Pancreas (tissue), 10 donors: Measurements from ENCODE around the gene SPTSSA. TPM values are rescaled to one million over a fixed set of nuclear protein-coding genes. Genes with fewer than 3 reads are reported as not detected.
A peak's percentile ranks its signal among the peaks of the same experiment; 100 is the strongest.

Experiments used
- ATAC-seq, 4 donors: fragments of 200-7000 bp; cut with Tn5 transposase; one replicate each; pipeline versions ENCODE4 v1.8.0 to v1.9.1; 2020; ENCODE audit warnings: mild to moderate bottlenecking in 4 of 4, moderate library complexity in 4 of 4
- DNase-seq, 6 donors: peaks; one replicate each; pipeline ENCODE4 v3.0.0-alpha.2; 2020
- FAIRE-seq: peaks from 2 replicates; lab custom pipeline; 2012; peaks lifted over from hg19 to GRCh38; lab: Jason Lieb, UNC
- H3K27ac ChIP-seq, 4 donors: fragments of 200-600 bp; sonication (generic); 1 replicate in 3 of 4; 2 replicates in 1 of 4; pipeline versions ENCODE4 v1.5.0 to v1.8.0; 2020
- H3K27me3 ChIP-seq, 4 donors: fragments of 200-600 bp; one replicate each; pipeline ENCODE4 v1.8.0; 2021
- H3K36me3 ChIP-seq, 3 donors: fragments of 200-600 bp; sonication (generic) in 1 of 3; one replicate each; pipeline versions ENCODE4 v1.5.0 to v1.8.0; 2020 to 2021
- H3K4me1 ChIP-seq, 3 donors: fragments of 200-600 bp; one replicate each; pipeline ENCODE4 v1.8.0; 2021
- H3K4me3 ChIP-seq, 4 donors: fragments of 200-600 bp; sonication (generic) in 2 of 4; one replicate each; pipeline versions ENCODE4 v1.5.0 to v1.8.0; 2020 to 2021
- H3K9me3 ChIP-seq, 4 donors: fragments of 200-600 bp; one replicate each; pipeline ENCODE4 v1.8.0; 2021
- CTCF ChIP-seq, 4 donors: fragments of 200-600 bp; sonication (generic) in 3 of 4; IDR thresholded peaks; one replicate each; pipeline versions ENCODE4 v1.5.0 to v1.8.0; 2021; ENCODE audit warnings: antibody characterized with exemption in 4 of 4
- WGBS, 2 donors: extraction: QIAGEN DNeasy Blood & Tissue Kit; methylation state at CpG; one replicate each; pipeline ENCODE4 v1.1.7; 2013; 5-methylcytosine and 5-hydroxymethylcytosine counted together
- intact Hi-C, 3 donors: fragments of 100-400 bp; cut with DNase I; formaldehyde crosslinking; loops; one replicate each; pipeline versions ENCODE4 v1.11.1 to v1.14.2; 2022
- polyA plus RNA-seq, 2 donors: library from polyadenylated mRNA; stranded (reverse); fragments of 200-250 nt; gene quantifications; one replicate each; pipeline ENCODE4 v1.2.3, GENCODE V29; 2013
- total RNA-seq, 6 donors: library from RNA; stranded (reverse); fragmentation: NEBNext Ultra II Directional in 4 of 6; extraction: Animal tissue kit (Norgen Biotek cat#: 25700) in 4 of 6; gene quantifications; one replicate each; pipeline versions ENCODE4 v1.2.1 to v1.2.4, GENCODE V29; 2021 to 2023
- donor health status: healthy with polysubstance abuse.
- donor health status: DM: no; HTN: no; CAD: no; lungs with moderate emphysema.
- donor health status: DM: no; HTN: no; CAD: no.
- donor health status: control.
- donor health status: control.
- donor health status: Bipolar disorder and iron deficiency.
- donor health status: DM: yes; HTN: yes; CAD: no.
- donor health status: DM: no; HTN: no; CAD: no.
- donor health status: DM: no; HTN: no; CAD: no.
- donor health status: DM: yes; HTN: yes; CAD: no.

The SPTSSA gene
- total and polyA plus RNA-seq, 8 donors = 3.4 to 16.3 (median 8.7) TPM

- DNase-seq = no peak
- Histone ChIP-seq H3K4me3 (no peak overlapping the region), H3K9me3 (no peaks in the 10 kb centered on the region), H3K4me1 (no peaks in the 10 kb centered on the region), H3K27me3 (no peaks in the 10 kb centered on the region), H3K27ac (no peak overlapping the region), H3K36me3 (peaks cover 0 to 2% (median 0%) of the 10 kb centered on the region in 3 donors)
- ATAC-seq = peak in 3 of 4 donors; percentile 24 to 74 (median 68)
- FAIRE-seq = no peak
- TF ChIP-seq CTCF (IDR thresholded peaks at IDR 0.05) = no peak
- intact Hi-C loops = no loop called here
Observed at GRCh38 chr14:34450542-34450915, 11.5 kb downstream of the SPTSSA start.

GRCh38 chr14:34449819-34450541, 12.1 kb downstream of the SPTSSA start:
- FAIRE-seq = no peak
- TF ChIP-seq CTCF (IDR thresholded peaks at IDR 0.05) = no peak
- intact Hi-C loops = no loop called here

GRCh38 chr14:34439090-34439489, 22.9 kb downstream of the SPTSSA start:
- FAIRE-seq = no peak

More at GRCh38 chr14:34449819-34450541, 12.1 kb downstream of the SPTSSA start:
- DNase-seq (no peak), ATAC-seq (no peak)
- no peak overlapping the region for H3K4me3 ChIP-seq
- 69 to 74% methylated on average over 6 of the region's 6 CpGs for WGBS, 2 donors
- H3K27ac ChIP-seq = no peak overlapping the region
- H3K9me3 ChIP-seq = no peaks in the 10 kb centered on the region
- H3K36me3 ChIP-seq = no peaks in the 10 kb centered on the region
- no peaks in the 10 kb centered on the region for H3K4me1 ChIP-seq
- H3K27me3 ChIP-seq = no peaks in the 10 kb centered on the region

GRCh38 chr14:34438438-34438837, 23.6 kb downstream of the SPTSSA start:
- H3K4me1 ChIP-seq = peaks cover 0 to 10% (median 5%) of the 10 kb centered on the region in 3 donors
- WGBS, 2 donors = 96 to 97% methylated on average over 4 of the region's 4 CpGs
- no peaks in the 10 kb centered on the region for H3K36me3 ChIP-seq
- H3K4me3 ChIP-seq = no peak overlapping the region
- FAIRE-seq (no peak), ATAC-seq (no peak), DNase-seq (no peak)
- intact Hi-C loops = no loop called here
- no peak for TF ChIP-seq CTCF (IDR thresholded peaks at IDR 0.05)
- H3K9me3 ChIP-seq = no peaks in the 10 kb centered on the region
- H3K27me3 ChIP-seq = no peaks in the 10 kb centered on the region
- no peak overlapping the region for H3K27ac ChIP-seq

More at GRCh38 chr14:34439090-34439489, 22.9 kb downstream of the SPTSSA start:
- ATAC-seq (no peak), DNase-seq (no peak)
- WGBS, 2 donors = 93 to 96% methylated on average over 4 of the region's 4 CpGs
- Histone ChIP-seq H3K36me3 (no peaks in the 10 kb centered on the region), H3K9me3 (no peaks in the 10 kb centered on the region), H3K4me1 (peaks cover 0 to 10% (median 5%) of the 10 kb centered on the region in 3 donors), H3K27ac (no peak overlapping the region), H3K27me3 (no peaks in the 10 kb centered on the region), H3K4me3 (no peak overlapping the region)
- intact Hi-C loops = no loop called here
- no peak for TF ChIP-seq CTCF (IDR thresholded peaks at IDR 0.05)

- H3K4me3 ChIP-seq = no peak overlapping the region
- FAIRE-seq (no peak), ATAC-seq (no peak), DNase-seq (no peak)
- TF ChIP-seq CTCF (IDR thresholded peaks at IDR 0.05) = no peak
- peaks cover 0 to 10% (median 5%) of the 10 kb centered on the region in 3 donors for H3K4me1 ChIP-seq
- H3K27me3 ChIP-seq = no peaks in the 10 kb centered on the region
- H3K36me3 ChIP-seq = no peaks in the 10 kb centered on the region
- H3K9me3 ChIP-seq = no peaks in the 10 kb centered on the region
- intact Hi-C loops = no loop called here
- no peak overlapping the region for H3K27ac ChIP-seq
- WGBS, 2 donors = 96% methylated on average over 3 of the region's 3 CpGs
Observed at GRCh38 chr14:34437729-34438080, 24.3 kb downstream of the SPTSSA start.
